ENCODE data around the gene CHST6.

DNA sequence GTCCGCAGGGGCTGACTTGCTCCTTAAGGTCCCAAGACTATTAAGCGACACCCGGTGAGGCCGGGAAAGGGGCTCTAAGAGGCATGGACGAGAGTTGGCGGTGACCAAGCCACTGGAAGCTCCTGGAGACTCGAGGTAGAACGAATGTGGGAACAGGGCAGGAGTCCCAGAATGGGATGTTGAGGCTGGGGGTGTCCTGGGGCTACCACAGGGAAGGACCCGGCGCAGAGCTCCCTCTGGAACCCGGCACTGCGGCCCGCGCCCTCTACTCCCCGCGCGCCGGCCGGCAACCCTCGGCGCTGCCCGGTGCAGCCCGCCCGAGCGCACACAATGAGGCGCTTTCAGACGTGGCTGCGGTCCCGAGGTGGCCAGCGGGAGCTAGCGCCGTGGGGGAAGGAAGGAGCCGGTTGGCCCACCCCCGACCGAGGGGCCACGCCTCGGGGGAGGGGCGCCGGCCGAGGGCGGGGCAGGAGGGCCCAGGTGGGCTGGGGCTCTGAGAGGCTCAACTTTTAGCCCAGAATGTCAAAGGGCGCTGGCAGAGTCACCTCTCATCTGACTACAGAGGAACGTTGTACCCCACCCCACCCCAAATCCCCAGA lies at the start of gene CHST6:
- TF ChIP-seq, protein P1, sequence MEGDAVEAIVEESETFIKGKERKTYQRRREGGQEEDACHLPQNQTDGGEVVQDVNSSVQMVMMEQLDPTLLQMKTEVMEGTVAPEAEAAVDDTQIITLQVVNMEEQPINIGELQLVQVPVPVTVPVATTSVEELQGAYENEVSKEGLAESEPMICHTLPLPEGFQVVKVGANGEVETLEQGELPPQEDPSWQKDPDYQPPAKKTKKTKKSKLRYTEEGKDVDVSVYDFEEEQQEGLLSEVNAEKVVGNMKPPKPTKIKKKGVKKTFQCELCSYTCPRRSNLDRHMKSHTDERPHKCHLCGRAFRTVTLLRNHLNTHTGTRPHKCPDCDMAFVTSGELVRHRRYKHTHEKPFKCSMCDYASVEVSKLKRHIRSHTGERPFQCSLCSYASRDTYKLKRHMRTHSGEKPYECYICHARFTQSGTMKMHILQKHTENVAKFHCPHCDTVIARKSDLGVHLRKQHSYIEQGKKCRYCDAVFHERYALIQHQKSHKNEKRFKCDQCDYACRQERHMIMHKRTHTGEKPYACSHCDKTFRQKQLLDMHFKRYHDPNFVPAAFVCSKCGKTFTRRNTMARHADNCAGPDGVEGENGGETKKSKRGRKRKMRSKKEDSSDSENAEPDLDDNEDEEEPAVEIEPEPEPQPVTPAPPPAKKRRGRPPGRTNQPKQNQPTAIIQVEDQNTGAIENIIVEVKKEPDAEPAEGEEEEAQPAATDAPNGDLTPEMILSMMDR (IDR thresholded peaks at IDR 0.05; ENCODE audit: borderline replicate concordance, extremely low read depth, low read length, poor library complexity, severe bottlenecking) = no peak
- TF ChIP-seq EZH2 (IDR thresholded peaks at IDR 0.05; ENCODE audit: borderline replicate concordance, low read depth, low read length, severe bottlenecking) = no peak

Measured in DND-41 (cell line).